ENCODE measurements around the gene EPN3. TPM values are rescaled to one million over a fixed set of nuclear protein-coding genes. Genes with fewer than 3 reads are reported as not detected.

The EPN3 gene
- total and polyA plus RNA-seq, 2 donors (not counting 1 experiment from before 2014, with no cell fraction given): not detected

- ChIA-PET POLR2A (no interaction called here), CTCF (interaction anchor here (0.5 to 3.3 kb wide), 15 partner anchors 9 to 1938 kb away, joined by 3 to 18 read pairs (median 4); partner anchors contain the start of genes LRRC59 and NME1)
- H3K27ac ChIP-seq (ENCODE audit: low read length in 2 of 2): no peak overlapping the region
- TF ChIP-seq CTCF (IDR thresholded peaks at IDR 0.05): peak; percentile 62
- no peak for TF ChIP-seq EZH2 (IDR thresholded peaks at IDR 0.05; ENCODE audit: borderline replicate concordance, insufficient read depth, low read depth, low read length, poor library complexity, severe bottlenecking)
- Mint-ChIP-seq H3K4me3 (no peak overlapping the region), H3K27me3 (peaks cover 3% of the 10 kb centered on the region), H3K27ac (no peak overlapping the region), H3K9me3 (ENCODE audit: insufficient read depth) (no peaks in the 10 kb centered on the region), H3K4me1 (no peaks in the 10 kb centered on the region)
- peak; percentile 34 for DNase-seq
- no peaks in the 10 kb centered on the region for H3K79me2 ChIP-seq (ENCODE audit: control insufficient read depth, insufficient read depth, low read length)
- no peaks in the 10 kb centered on the region for H3K4me1 ChIP-seq (ENCODE audit: control insufficient read depth in 2 of 2, insufficient read depth in 2 of 2, low read length in 2 of 2)
- H3K4me2 ChIP-seq (replicated peaks; ENCODE audit: low read depth, low read length, poor library complexity, severe bottlenecking): no peak overlapping the region
- H4K20me1 ChIP-seq (ENCODE audit: control insufficient read depth, insufficient read depth, low read length, poor library complexity, severe bottlenecking): no peaks in the 10 kb centered on the region
- no peak overlapping the region for H2AFZ ChIP-seq (ENCODE audit: insufficient read depth, low read depth, low read length, poor library complexity, severe bottlenecking)
- H3K36me3 ChIP-seq (replicated peaks in 1 of 2; ENCODE audit: control extremely low read depth in 1 of 2, control insufficient read depth in 1 of 2, extremely low read depth in 1 of 2, insufficient read depth in 2 of 2, low read length in 1 of 2): no peaks in the 10 kb centered on the region
- WGBS (ENCODE audit: insufficient coverage): 43% methylated on average over 1 of the region's 5 CpGs
- peaks cover 0 to 2% (median 0%) of the 10 kb centered on the region in 4 experiments for H3K27me3 ChIP-seq (replicated peaks in 1 of 4; ENCODE audit: control extremely low read depth in 1 of 4, control insufficient read depth in 3 of 4, insufficient read depth in 4 of 4, low read length in 3 of 4)
- no peak for ATAC-seq (ENCODE audit: low read depth)
- H3K9me3 ChIP-seq (ENCODE audit: control extremely low read depth in 1 of 3, control insufficient read depth in 2 of 3, insufficient read depth in 1 of 3, low read length in 2 of 3): peaks cover 0 to 2% (median 0%) of the 10 kb centered on the region in 3 donors
- no peak overlapping the region for H3K4me3 ChIP-seq (ENCODE audit: control extremely low read depth in 1 of 5, extremely low read depth in 1 of 5, insufficient read depth in 1 of 5, low read depth in 2 of 5, low read length in 4 of 5)
- intact Hi-C loops (cut with micrococcal nuclease): loop anchor here (1.0 to 2.0 kb wide), 2 partner anchors 22 to 139 kb away; partner anchors contain the start of gene RSAD1
- H3K9ac ChIP-seq (ENCODE audit: low read length): no peak overlapping the region
Observed at GRCh38 chr17:50501054-50501453, 31.5 kb upstream of the EPN3 start.

GRCh38 chr17:50502301-50502990 lies 30.1 kb upstream of the EPN3 start:
- POLR2A ChIA-PET: no interaction called here
- WGBS (ENCODE audit: insufficient coverage): 85% methylated on average over 7 of the region's 9 CpGs
- intact Hi-C loops (cut with micrococcal nuclease): no loop called here
- Histone ChIP-seq H3K36me3 (replicated peaks in 1 of 2; ENCODE audit: control extremely low read depth in 1 of 2, control insufficient read depth in 1 of 2, extremely low read depth in 1 of 2, insufficient read depth in 2 of 2, low read length in 1 of 2) (no peaks in the 10 kb centered on the region), H3K4me1 (ENCODE audit: control insufficient read depth in 2 of 2, insufficient read depth in 2 of 2, low read length in 2 of 2) (no peaks in the 10 kb centered on the region), H2AFZ (ENCODE audit: insufficient read depth, low read depth, low read length, poor library complexity, severe bottlenecking) (no peak overlapping the region), H3K27ac (ENCODE audit: low read length in 2 of 2) (no peak overlapping the region), H3K4me3 (ENCODE audit: control extremely low read depth in 1 of 5, extremely low read depth in 1 of 5, insufficient read depth in 1 of 5, low read depth in 2 of 5, low read length in 4 of 5) (no peak overlapping the region), H3K79me2 (ENCODE audit: control insufficient read depth, insufficient read depth, low read length) (no peaks in the 10 kb centered on the region), H3K27me3 (replicated peaks in 1 of 4; ENCODE audit: control extremely low read depth in 1 of 4, control insufficient read depth in 3 of 4, insufficient read depth in 4 of 4, low read length in 3 of 4) (peaks cover 0 to 3% (median 0%) of the 10 kb centered on the region in 4 experiments), H3K9ac (ENCODE audit: low read length) (no peak overlapping the region), H3K4me2 (replicated peaks; ENCODE audit: low read depth, low read length, poor library complexity, severe bottlenecking) (no peak overlapping the region), H4K20me1 (ENCODE audit: control insufficient read depth, insufficient read depth, low read length, poor library complexity, severe bottlenecking) (no peaks in the 10 kb centered on the region), H3K9me3 (ENCODE audit: control extremely low read depth in 1 of 3, control insufficient read depth in 2 of 3, insufficient read depth in 1 of 3, low read length in 2 of 3) (peaks cover 0 to 3% (median 0%) of the 10 kb centered on the region in 3 donors)
- DNase-seq: no peak
- CTCF ChIA-PET: interaction anchor here (0.6 to 3.3 kb wide), 5 partner anchors 9 to 141 kb away, joined by 3 to 18 read pairs (median 5); no protein-coding TSS in a partner anchor
- no peaks in the 10 kb centered on the region for H3K4me1 Mint-ChIP-seq
- H3K9me3 Mint-ChIP-seq (ENCODE audit: insufficient read depth): no peaks in the 10 kb centered on the region
- ATAC-seq (ENCODE audit: low read depth): no peak
- H3K27ac Mint-ChIP-seq: no peak overlapping the region
- H3K27me3 Mint-ChIP-seq: no peaks in the 10 kb centered on the region
- H3K4me3 Mint-ChIP-seq: no peak overlapping the region
- TF ChIP-seq EZH2 (IDR thresholded peaks at IDR 0.05; ENCODE audit: borderline replicate concordance, insufficient read depth, low read depth, low read length, poor library complexity, severe bottlenecking) (no peak), CTCF (IDR thresholded peaks at IDR 0.05) (no peak)

All from B cell (primary cell).